C1 segment of cervical spinal cord (tissue), 14 donors: ENCODE measurements around the gene NRAS.
A peak's percentile ranks its signal among the peaks of the same experiment; 100 is the strongest.

Experiments
- DNase-seq, 14 donors: peaks; one replicate each; lab custom pipeline; 2025; lab: John Stamatoyannopoulos, UW

Gene NRAS

GRCh38 chr1:114728553-114728952 lies 12.0 kb upstream of the NRAS start:
- no peak for DNase-seq

- DNase-seq, result no peak
Observed at GRCh38 chr1:114725230-114725629, 8.7 kb upstream of the NRAS start.

GRCh38 chr1:114723915-114724314 lies 7.3 kb upstream of the NRAS start:
- DNase-seq, result no peak

- no peak for DNase-seq
Observed at GRCh38 chr1:114723457-114723856, 6.9 kb upstream of the NRAS start.

GRCh38 chr1:114720492-114720891 lies 3.9 kb upstream of the NRAS start:
- no peak for DNase-seq

GRCh38 chr1:114719424-114719787 lies 2.8 kb upstream of the NRAS start:
- DNase-seq, result no peak

- DNase-seq, result no peak
Observed at GRCh38 chr1:114718661-114719423, 2.3 kb upstream of the NRAS start.

GRCh38 chr1:114715952-114716303 lies 643 bp downstream of the NRAS start:
- peak in 1 of 14 donors; percentile 8 for DNase-seq

- no peak for DNase-seq
Observed at GRCh38 chr1:114712977-114713376, 3.6 kb downstream of the NRAS start.

- DNase-seq, result no peak
Observed at GRCh38 chr1:114710360-114710759, 6.2 kb downstream of the NRAS start.

- DNase-seq, result no peak
Observed at GRCh38 chr1:114707604-114708003, 9.0 kb downstream of the NRAS start.

- DNase-seq, result no peak
Observed at GRCh38 chr1:114703242-114703641, 13.3 kb downstream of the NRAS start.

GRCh38 chr1:114702737-114703136 lies 13.8 kb downstream of the NRAS start:
- no peak for DNase-seq

GRCh38 chr1:114701931-114702330 lies 14.6 kb downstream of the NRAS start:
- DNase-seq, result no peak

- DNase-seq, result no peak
Observed at GRCh38 chr1:114700036-114700600, 16.5 kb downstream of the NRAS start.

GRCh38 chr1:114696810-114697209 lies 19.8 kb downstream of the NRAS start:
- no peak for DNase-seq

- DNase-seq, result no peak
Observed at GRCh38 chr1:114695430-114696058, 21.0 kb downstream of the NRAS start, which contains the start of gene AMPD1. AMPD1 (minus strand) TSS chr1:114695546; CDS start chr1:114695471, 75 bp downstream.

GRCh38 chr1:114694540-114695310 lies 21.8 kb downstream of the NRAS start:
- no peak for DNase-seq

- DNase-seq, result no peak
Observed at GRCh38 chr1:114692947-114693346, 23.6 kb downstream of the NRAS start.

- no peak for DNase-seq
Observed at GRCh38 chr1:114691061-114691460, 25.5 kb downstream of the NRAS start.

GRCh38 chr1:114690148-114690547 lies 26.4 kb downstream of the NRAS start:
- no peak for DNase-seq

- no peak for DNase-seq
Observed at GRCh38 chr1:114688526-114688925, 28.0 kb downstream of the NRAS start.
